ENCODE results near the gene TAS2R20. TPM values are rescaled to one million over a fixed set of nuclear protein-coding genes. Genes with fewer than 3 reads are reported as not detected.

Gene TAS2R20
- total and polyA plus RNA-seq, 7 donors = 0.10 to 0.42 (median 0.23) TPM; not detected in 1

DNA sequence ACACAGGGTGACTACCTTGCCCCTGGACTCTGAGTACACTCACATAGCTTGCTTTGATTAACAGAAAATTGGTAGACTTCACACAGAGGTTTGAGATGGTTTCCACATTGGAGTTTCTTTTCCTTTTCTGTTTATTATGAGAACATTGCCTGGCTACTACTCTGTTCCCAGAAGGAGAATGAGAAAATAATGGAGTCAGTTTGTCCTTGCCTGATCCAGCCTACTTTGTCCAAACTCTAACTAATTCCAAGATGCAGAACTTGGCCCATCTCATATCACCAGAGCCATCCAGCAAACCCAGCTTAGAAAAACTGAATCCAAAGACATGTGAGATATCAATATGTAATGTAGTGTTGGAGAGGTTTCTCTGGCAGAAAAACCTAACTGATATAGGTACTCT lies 31.8 kb downstream of the TAS2R20 start:
- ATAC-seq (no peak), DNase-seq (no peak)
- no peaks in the 10 kb centered on the region for H3K27me3 ChIP-seq (ENCODE audit: insufficient read depth in 3 of 3, low read length in 2 of 3)
- H3K9me3 ChIP-seq = no peaks in the 10 kb centered on the region
- H3K36me3 ChIP-seq (ENCODE audit: insufficient read depth in 1 of 2, low read depth in 1 of 2) = no peaks in the 10 kb centered on the region
- no peak overlapping the region for H3K27ac ChIP-seq
- H3K4me1 ChIP-seq = peaks cover 3% of the 10 kb centered on the region
- intact Hi-C loops (cut with DNase I) = no loop called here
- TF ChIP-seq, protein P1, sequence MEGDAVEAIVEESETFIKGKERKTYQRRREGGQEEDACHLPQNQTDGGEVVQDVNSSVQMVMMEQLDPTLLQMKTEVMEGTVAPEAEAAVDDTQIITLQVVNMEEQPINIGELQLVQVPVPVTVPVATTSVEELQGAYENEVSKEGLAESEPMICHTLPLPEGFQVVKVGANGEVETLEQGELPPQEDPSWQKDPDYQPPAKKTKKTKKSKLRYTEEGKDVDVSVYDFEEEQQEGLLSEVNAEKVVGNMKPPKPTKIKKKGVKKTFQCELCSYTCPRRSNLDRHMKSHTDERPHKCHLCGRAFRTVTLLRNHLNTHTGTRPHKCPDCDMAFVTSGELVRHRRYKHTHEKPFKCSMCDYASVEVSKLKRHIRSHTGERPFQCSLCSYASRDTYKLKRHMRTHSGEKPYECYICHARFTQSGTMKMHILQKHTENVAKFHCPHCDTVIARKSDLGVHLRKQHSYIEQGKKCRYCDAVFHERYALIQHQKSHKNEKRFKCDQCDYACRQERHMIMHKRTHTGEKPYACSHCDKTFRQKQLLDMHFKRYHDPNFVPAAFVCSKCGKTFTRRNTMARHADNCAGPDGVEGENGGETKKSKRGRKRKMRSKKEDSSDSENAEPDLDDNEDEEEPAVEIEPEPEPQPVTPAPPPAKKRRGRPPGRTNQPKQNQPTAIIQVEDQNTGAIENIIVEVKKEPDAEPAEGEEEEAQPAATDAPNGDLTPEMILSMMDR (IDR thresholded peaks at IDR 0.05) = no peak
- H3K4me3 ChIP-seq = no peak overlapping the region

DNA sequence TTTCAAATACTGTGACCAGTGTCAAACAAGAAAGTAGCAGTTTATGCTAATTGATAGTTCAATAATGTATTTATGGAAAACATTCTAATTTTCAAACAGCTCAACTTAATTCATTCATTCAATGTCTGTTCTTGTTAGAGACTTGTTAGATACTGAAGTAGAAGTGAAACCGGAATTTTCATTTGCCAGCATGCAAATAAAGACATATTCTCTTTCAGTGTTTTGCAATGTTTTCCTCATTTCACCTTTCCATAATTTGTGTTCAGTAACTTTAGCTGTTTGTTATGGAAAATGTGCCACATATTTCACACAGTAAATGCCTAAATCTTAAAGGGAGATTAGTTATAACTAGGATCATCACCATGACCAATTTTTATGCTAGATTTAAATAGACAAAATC lies 32.6 kb downstream of the TAS2R20 start:
- intact Hi-C loops (cut with DNase I) = no loop called here
- no peaks in the 10 kb centered on the region for H3K27me3 ChIP-seq (ENCODE audit: insufficient read depth in 3 of 3, low read length in 2 of 3)
- DNase-seq = no peak
- WGBS, 3 donors = 87 to 98% (median 96%) methylated on average over 1 of the region's 1 CpG
- H3K4me3 ChIP-seq = no peak overlapping the region
- peaks cover 3% of the 10 kb centered on the region for H3K4me1 ChIP-seq
- no peak for ATAC-seq
- TF ChIP-seq, protein P1 (IDR thresholded peaks at IDR 0.05) = no peak
- H3K9me3 ChIP-seq = no peaks in the 10 kb centered on the region
- H3K27ac ChIP-seq = no peak overlapping the region
- no peaks in the 10 kb centered on the region for H3K36me3 ChIP-seq (ENCODE audit: insufficient read depth in 1 of 2, low read depth in 1 of 2)

DNA sequence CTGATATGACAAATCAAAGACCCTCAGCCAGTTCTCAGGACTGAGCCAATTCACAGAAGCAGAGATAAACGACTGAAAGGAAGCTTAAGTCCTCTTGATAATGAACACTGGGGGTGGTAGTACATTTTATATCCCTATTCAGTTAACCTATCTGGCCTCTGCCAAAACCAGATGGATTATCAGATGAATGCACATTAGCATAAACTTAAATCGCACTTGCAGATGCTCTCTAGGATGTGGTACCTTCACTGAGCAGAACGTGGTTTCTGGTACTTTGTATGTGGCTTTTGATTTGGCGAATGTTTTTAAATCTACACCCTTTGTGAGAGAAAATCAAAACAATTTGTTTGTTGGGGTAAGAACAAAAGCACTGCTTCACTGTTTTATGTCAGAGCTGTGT lies 37.9 kb downstream of the TAS2R20 start:
- DNase-seq (no peak), ATAC-seq (no peak)
- H3K4me3 ChIP-seq = no peak overlapping the region
- H3K27ac ChIP-seq = no peak overlapping the region
- WGBS, 3 donors = 71 to 85% (median 74%) methylated on average over 4 of the region's 4 CpGs
- intact Hi-C loops (cut with DNase I) = no loop called here
- TF ChIP-seq, protein P1 (IDR thresholded peaks at IDR 0.05) = no peak
- no peaks in the 10 kb centered on the region for H3K4me1 ChIP-seq
- no peaks in the 10 kb centered on the region for H3K9me3 ChIP-seq
- no peaks in the 10 kb centered on the region for H3K36me3 ChIP-seq (ENCODE audit: insufficient read depth in 1 of 2, low read depth in 1 of 2)
- H3K27me3 ChIP-seq (ENCODE audit: insufficient read depth in 3 of 3, low read length in 2 of 3) = no peaks in the 10 kb centered on the region

GRCh38 chr12:10959804-10960203 lies 38.3 kb downstream of the TAS2R20 start:
- 68 to 91% (median 75%) methylated on average over 2 of the region's 2 CpGs for WGBS, 3 donors
- Histone ChIP-seq H3K4me3 (no peak overlapping the region), H3K9me3 (no peaks in the 10 kb centered on the region), H3K27ac (no peak overlapping the region), H3K4me1 (no peaks in the 10 kb centered on the region), H3K36me3 (ENCODE audit: insufficient read depth in 1 of 2, low read depth in 1 of 2) (no peaks in the 10 kb centered on the region), H3K27me3 (ENCODE audit: insufficient read depth in 3 of 3, low read length in 2 of 3) (no peaks in the 10 kb centered on the region)
- intact Hi-C loops (cut with DNase I) = no loop called here
- TF ChIP-seq, protein P1 (IDR thresholded peaks at IDR 0.05) = no peak
- DNase-seq = no peak
- peak in 2 of 4 donors; percentile 45 to 59 for ATAC-seq

GRCh38 chr12:10957741-10958140 lies 40.4 kb downstream of the TAS2R20 start:
- TF ChIP-seq, protein P1 (IDR thresholded peaks at IDR 0.05) = no peak
- intact Hi-C loops (cut with DNase I) = no loop called here
- ATAC-seq = no peak

More at GRCh38 chr12:10957741-10958140, 40.4 kb downstream of the TAS2R20 start:
- no peak overlapping the region for H3K27ac ChIP-seq
- H3K4me1 ChIP-seq = peaks cover 4% of the 10 kb centered on the region
- no peaks in the 10 kb centered on the region for H3K9me3 ChIP-seq
- no peaks in the 10 kb centered on the region for H3K27me3 ChIP-seq (ENCODE audit: insufficient read depth in 3 of 3, low read length in 2 of 3)
- DNase-seq = no peak
- H3K36me3 ChIP-seq (ENCODE audit: insufficient read depth in 1 of 2, low read depth in 1 of 2) = no peaks in the 10 kb centered on the region
- H3K4me3 ChIP-seq = no peak overlapping the region

Measured in psoas muscle (tissue), 8 donors.